Neuron (in vitro differentiated cells): Measurements from ENCODE around the gene XAGE3.
"Not testable (repeated sequence)": the region's sequence is repeated elsewhere in the genome, so short reads cannot be mapped to it uniquely, and the experiment has no call there.

Experiments used
- H2AFZ ChIP-seq: one replicate; pipeline ENCODE4 v1.6.1; 2013; ENCODE audit warnings: low read depth, mild to moderate bottlenecking, inconsistent platforms, low read length, moderate library complexity
- H3K27me3 ChIP-seq: one replicate; pipeline ENCODE4 v1.6.1; 2013; ENCODE audit warnings: low read length; ENCODE audit not compliant: insufficient read depth
- H3K36me3 ChIP-seq: one replicate; pipeline ENCODE4 v1.6.1; 2013; ENCODE audit warnings: low read length; ENCODE audit not compliant: insufficient read depth
- H3K4me1 ChIP-seq: one replicate; pipeline ENCODE4 v1.6.1; 2013; ENCODE audit warnings: low read length; ENCODE audit not compliant: insufficient read depth
- H3K4me3 ChIP-seq: 2 replicates; pipeline ENCODE4 v1.5.1; 2013; ENCODE audit warnings: mild to moderate bottlenecking, low read length, moderate library complexity
- H3K9me3 ChIP-seq: one replicate; pipeline ENCODE4 v1.6.1; 2013; ENCODE audit warnings: low read length

Gene XAGE3

GRCh38 chrX:52875436-52875835 lies 7.6 kb upstream of the XAGE3 start:
- H3K36me3 ChIP-seq, H3K4me3 ChIP-seq, H2AFZ ChIP-seq, H3K9me3 ChIP-seq, H3K4me1 ChIP-seq: not testable (repeated sequence)
- H3K27me3 ChIP-seq = peaks cover 10% of the 10 kb centered on the region

GRCh38 chrX:52874661-52875060 lies 6.8 kb upstream of the XAGE3 start:
- Histone ChIP-seq H3K4me1 (no peaks in the 10 kb centered on the region), H3K27me3 (peaks cover 10% of the 10 kb centered on the region), H3K36me3 (no peaks in the 10 kb centered on the region), H3K4me3 (no peak overlapping the region), H2AFZ (no peak overlapping the region), H3K9me3 (no peaks in the 10 kb centered on the region)

GRCh38 chrX:52873825-52874224 lies 5.9 kb upstream of the XAGE3 start:
- peaks cover 13% of the 10 kb centered on the region for H3K27me3 ChIP-seq
- H3K36me3 ChIP-seq, H2AFZ ChIP-seq, H3K4me3 ChIP-seq, H3K9me3 ChIP-seq, H3K4me1 ChIP-seq: not testable (repeated sequence)

GRCh38 chrX:52870046-52870445 lies 2.2 kb upstream of the XAGE3 start:
- Histone ChIP-seq H2AFZ (no peak overlapping the region), H3K4me3 (no peak overlapping the region), H3K27me3 (peaks cover 14% of the 10 kb centered on the region), H3K9me3 (no peaks in the 10 kb centered on the region), H3K4me1 (no peaks in the 10 kb centered on the region), H3K36me3 (no peaks in the 10 kb centered on the region)

GRCh38 chrX:52865343-52865998 lies 2.4 kb downstream of the XAGE3 start:
- Histone ChIP-seq H3K9me3 (no peaks in the 10 kb centered on the region), H3K36me3 (no peaks in the 10 kb centered on the region), H3K4me3 (no peak overlapping the region), H3K4me1 (no peaks in the 10 kb centered on the region), H2AFZ (no peak overlapping the region), H3K27me3 (peaks cover 13% of the 10 kb centered on the region)

- not testable (repeated sequence) for H2AFZ ChIP-seq, H3K27me3 ChIP-seq, H3K4me3 ChIP-seq, H3K9me3 ChIP-seq, H3K4me1 ChIP-seq, H3K36me3 ChIP-seq
Measured at GRCh38 chrX:52856991-52857525, 10.8 kb downstream of the XAGE3 start.

- Histone ChIP-seq H2AFZ (no peak overlapping the region), H3K27me3 (peaks cover 3% of the 10 kb centered on the region), H3K9me3 (no peaks in the 10 kb centered on the region), H3K4me1 (no peaks in the 10 kb centered on the region), H3K36me3 (no peaks in the 10 kb centered on the region), H3K4me3 (no peak overlapping the region)
Measured at GRCh38 chrX:52852110-52852860, 15.6 kb downstream of the XAGE3 start.

- H3K27me3 ChIP-seq, H2AFZ ChIP-seq, H3K4me1 ChIP-seq, H3K4me3 ChIP-seq, H3K36me3 ChIP-seq, H3K9me3 ChIP-seq: not testable (repeated sequence)
Measured at GRCh38 chrX:52843619-52844018, 24.3 kb downstream of the XAGE3 start.

- H3K4me1 ChIP-seq = no peaks in the 10 kb centered on the region
- H3K4me3 ChIP-seq = no peak overlapping the region
- no peak overlapping the region for H2AFZ ChIP-seq
- H3K27me3 ChIP-seq = no peaks in the 10 kb centered on the region
- H3K36me3 ChIP-seq = no peaks in the 10 kb centered on the region
- H3K9me3 ChIP-seq = no peaks in the 10 kb centered on the region
Measured at GRCh38 chrX:52839137-52839536, 28.7 kb downstream of the XAGE3 start.

GRCh38 chrX:52830551-52830950 lies 37.3 kb downstream of the XAGE3 start:
- no peak overlapping the region for H3K4me3 ChIP-seq
- H3K4me1 ChIP-seq = no peaks in the 10 kb centered on the region
- H3K27me3 ChIP-seq = peaks cover 2% of the 10 kb centered on the region
- no peaks in the 10 kb centered on the region for H3K9me3 ChIP-seq
- H2AFZ ChIP-seq = no peak overlapping the region
- no peaks in the 10 kb centered on the region for H3K36me3 ChIP-seq

- Histone ChIP-seq H3K36me3 (no peaks in the 10 kb centered on the region), H3K9me3 (no peaks in the 10 kb centered on the region), H3K4me3 (no peak overlapping the region), H3K27me3 (peaks cover 4% of the 10 kb centered on the region), H2AFZ (no peak overlapping the region), H3K4me1 (no peaks in the 10 kb centered on the region)
Measured at GRCh38 chrX:52824608-52825007, 43.3 kb downstream of the XAGE3 start.

GRCh38 chrX:52821079-52821760 lies 46.7 kb downstream of the XAGE3 start:
- Histone ChIP-seq H3K27me3 (peaks cover 15% of the 10 kb centered on the region), H3K4me1 (no peaks in the 10 kb centered on the region), H3K36me3 (no peaks in the 10 kb centered on the region), H3K9me3 (no peaks in the 10 kb centered on the region), H2AFZ (no peak overlapping the region), H3K4me3 (no peak overlapping the region)

- H3K27me3 ChIP-seq = peaks cover 19% of the 10 kb centered on the region
- no peaks in the 10 kb centered on the region for H3K36me3 ChIP-seq
- H3K4me3 ChIP-seq = no peak overlapping the region
Measured at GRCh38 chrX:52819788-52820187, 48.1 kb downstream of the XAGE3 start.

More at GRCh38 chrX:52819788-52820187, 48.1 kb downstream of the XAGE3 start:
- no peaks in the 10 kb centered on the region for H3K9me3 ChIP-seq
- H2AFZ ChIP-seq = no peak overlapping the region
- H3K4me1 ChIP-seq = no peaks in the 10 kb centered on the region
